ENCODE measurements around the gene FRS2.
"Not testable (repeated sequence)": the region's sequence is repeated elsewhere in the genome, so short reads cannot be mapped to it uniquely, and the experiment has no call there.

Gene FRS2

DNA sequence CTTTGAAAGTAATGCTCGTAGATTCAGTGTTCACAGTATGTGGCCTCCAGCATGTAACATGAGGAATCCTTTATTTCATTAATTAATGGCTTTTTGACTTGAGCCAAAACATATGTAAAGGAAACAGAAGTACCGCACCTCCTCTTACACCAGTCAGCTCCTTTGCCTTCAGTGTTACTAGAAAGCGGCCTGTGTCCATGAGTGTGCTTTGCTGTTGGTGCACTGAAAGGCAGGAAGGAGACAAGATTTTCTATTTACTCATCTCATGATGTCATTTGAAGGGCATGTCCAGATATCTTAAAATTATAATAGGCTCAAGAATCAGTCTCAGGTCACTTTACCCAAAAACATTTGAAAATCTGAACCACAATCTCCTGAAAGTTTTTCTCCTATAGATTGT, 105.2 kb downstream of the FRS2 start:
- no peak for DNase-seq (ENCODE audit: extremely low read depth in 1 of 2, low read depth in 1 of 2)

DNA sequence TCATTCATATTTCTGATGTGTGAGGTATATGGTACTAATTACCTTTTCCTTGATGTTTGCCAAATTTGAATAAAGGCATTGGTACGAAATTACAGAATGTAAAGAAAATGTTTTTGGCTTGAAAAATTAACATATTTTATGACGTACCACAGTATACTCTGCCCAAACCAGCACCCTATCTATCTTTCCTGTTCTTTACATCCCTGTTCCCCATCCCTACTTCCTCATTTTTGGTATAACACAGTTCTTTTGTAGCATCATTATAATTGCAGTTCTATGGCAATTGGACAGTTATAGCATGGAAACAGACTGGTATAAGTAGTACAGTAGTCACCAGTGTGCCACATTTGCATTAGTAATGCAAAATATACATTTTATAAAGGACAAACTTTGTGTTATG, 108.1 kb downstream of the FRS2 start:
- DNase-seq (ENCODE audit: extremely low read depth in 1 of 2, low read depth in 1 of 2) = no peak

DNA sequence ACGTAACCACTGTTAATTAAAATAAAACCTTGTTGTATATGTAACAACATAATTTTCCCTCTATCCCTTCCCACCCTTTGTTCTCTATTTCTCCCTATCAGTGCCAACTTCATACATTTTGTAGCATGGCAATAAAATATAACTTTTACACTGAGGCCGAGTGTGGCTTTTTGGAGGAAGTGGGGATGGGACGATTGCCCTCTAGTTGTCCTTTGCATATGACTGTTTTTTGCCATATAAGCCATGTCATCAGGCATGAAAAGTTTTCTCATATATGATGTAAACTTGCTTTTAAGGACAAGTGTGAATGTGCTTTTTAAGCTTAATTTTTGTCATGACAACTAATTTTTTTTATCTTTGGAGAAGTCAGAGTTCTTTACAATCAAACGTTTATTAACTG, 108.8 kb downstream of the FRS2 start:
- DNase-seq (ENCODE audit: extremely low read depth in 1 of 2, low read depth in 1 of 2) = no peak

DNA sequence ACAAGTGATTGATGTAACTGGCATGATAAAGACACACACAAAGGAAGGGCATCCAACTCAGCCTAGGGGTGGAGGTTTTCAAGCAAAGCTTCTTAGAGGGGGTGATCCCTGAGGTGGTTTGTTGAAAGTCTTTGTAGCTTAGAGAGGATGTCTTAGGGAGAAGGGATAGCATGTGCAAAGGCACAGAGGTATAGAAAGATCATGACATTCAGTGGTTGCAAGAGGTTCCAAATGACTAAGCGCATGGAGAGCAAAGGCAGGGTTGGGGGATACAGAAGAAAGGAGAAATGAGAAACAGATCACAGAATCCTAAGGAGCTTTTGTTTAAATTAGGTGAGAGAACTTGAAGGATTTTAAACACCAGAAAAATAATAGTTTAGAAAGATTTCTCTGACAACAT, 109.9 kb downstream of the FRS2 start:
- no peak for DNase-seq (ENCODE audit: extremely low read depth in 1 of 2, low read depth in 1 of 2)

DNA sequence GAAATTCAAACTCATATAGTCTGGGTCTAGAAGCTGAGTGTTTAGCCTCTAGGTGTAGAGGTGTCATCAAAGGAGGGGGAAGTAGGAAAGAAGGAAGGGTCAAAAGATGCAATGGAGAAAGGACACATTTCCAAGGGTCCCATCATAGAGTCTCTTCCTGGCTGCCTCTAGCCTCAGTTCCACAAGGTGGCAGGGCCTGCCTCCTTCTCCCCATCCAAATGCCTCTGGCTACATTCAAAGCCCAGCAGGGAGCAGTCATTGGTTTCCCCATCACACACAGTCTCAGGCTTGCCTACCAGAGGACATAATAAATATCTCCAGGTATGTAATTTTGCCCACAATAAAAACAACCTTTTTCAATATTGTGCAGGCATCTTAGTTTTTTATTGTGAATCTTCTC, 113.0 kb downstream of the FRS2 start:
- DNase-seq (ENCODE audit: extremely low read depth in 1 of 2, low read depth in 1 of 2) = no peak

DNA sequence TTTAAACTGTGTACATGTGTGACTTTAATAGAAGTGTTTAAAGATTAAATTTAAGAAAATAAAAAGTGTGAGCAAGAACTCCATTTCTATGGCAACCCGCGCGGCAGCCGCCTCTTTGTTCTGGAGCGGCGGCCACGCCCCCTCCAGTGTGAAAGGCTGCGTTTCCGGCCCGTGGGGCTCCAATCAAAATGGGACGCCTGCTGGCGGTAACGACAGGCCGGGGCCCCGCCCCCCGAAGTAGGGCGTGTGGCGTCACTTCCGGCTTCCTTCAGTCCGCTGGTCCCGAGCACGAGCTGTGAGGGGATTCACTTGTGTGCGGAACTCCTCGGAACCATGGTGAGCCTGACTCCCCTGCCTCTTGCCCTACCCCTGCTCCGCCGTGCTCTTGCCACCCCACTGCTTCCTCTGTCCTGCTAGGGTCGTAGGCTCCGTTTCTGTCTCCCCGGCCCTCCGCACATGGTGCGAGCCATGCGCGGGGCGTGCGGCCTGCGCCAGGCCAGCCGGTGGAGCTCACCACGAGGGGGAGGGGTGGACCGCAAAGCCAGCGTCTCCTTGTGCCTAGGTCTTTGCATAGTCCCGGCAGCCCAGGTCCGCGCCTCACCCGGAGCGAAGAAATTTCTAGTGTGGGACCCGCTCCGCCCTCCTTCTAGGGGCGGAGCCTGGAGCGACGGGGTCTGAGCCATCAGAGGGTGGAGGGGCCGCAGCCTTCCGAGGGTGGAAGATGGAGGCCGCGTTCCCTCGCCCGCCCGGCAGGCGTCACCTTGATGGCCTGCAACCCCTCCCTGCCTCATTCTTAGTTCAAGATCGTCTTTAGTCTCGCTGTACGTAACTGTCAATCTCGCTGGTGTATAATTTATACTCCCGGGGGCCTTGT, 115.2 kb downstream of the FRS2 start, which contains the start of gene CCT2:
Gene CCT2, plus strand, starts transcription at position 271 of the 874 bp plus-strand sequence. Its CDS starts 63 bp downstream, at position 334.
- peak; percentile 90 to 96 for DNase-seq (ENCODE audit: extremely low read depth in 1 of 2, low read depth in 1 of 2)

DNA sequence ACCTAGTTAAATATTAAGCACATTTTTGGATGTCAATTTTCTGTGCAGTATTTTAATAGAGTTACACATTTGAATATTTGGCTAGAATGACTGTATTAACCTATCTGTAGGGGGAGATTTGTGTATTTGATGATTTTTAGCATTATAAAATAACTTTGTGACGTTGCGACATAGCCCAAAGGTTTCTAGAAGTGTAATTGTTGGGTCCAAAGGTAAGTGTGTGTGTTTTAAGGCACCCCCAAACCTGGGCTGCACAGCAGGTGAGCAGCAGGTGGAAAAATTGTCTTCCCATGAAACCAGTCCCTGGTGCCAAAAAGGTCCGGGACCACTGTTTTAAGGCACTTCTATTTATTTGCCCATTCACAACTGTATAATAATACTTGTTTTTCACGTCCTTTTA, 118.3 kb downstream of the FRS2 start:
- DNase-seq (ENCODE audit: extremely low read depth in 1 of 2, low read depth in 1 of 2) = no peak

DNA sequence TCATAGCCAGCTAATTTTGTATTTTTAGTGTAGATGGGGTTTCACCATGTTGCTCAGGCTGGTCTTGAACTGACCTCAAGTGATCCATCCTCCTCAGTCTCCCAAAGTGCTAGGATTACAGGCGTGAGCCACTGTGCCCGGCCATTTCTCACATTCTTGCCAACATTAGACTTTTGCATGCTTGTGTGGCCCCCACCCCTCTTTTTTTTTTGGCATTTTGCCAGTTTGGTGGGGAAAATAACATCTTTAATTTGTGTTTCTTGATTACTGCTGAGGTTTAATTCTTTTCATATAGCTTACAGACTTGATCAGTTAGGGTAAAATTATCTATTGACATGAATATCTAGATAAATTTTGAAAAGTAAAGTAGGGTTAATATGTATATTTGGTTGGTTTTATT, 118.9 kb downstream of the FRS2 start:
- DNase-seq (ENCODE audit: extremely low read depth in 1 of 2, low read depth in 1 of 2) = no peak

DNA sequence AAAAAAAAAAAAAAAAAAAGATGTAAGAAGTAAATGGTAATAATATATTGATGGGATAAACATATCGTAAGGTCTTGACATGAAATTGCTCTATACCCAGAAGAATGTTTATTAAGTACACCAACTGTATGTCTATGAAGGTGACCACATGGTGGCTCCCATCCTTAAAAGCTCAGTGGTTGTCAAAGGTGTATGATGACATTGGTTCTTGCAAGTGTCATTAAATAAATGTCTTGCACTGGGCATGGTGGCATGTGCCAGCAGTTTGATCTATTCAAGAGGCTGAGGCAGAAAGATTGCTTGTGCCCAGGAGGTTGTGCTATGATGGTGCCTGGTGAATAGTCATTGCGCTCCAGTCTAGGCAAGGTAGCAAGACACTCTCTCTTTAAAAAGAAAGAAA, 125.5 kb downstream of the FRS2 start:
- DNase-seq (ENCODE audit: extremely low read depth in 1 of 2, low read depth in 1 of 2) = no peak

DNA sequence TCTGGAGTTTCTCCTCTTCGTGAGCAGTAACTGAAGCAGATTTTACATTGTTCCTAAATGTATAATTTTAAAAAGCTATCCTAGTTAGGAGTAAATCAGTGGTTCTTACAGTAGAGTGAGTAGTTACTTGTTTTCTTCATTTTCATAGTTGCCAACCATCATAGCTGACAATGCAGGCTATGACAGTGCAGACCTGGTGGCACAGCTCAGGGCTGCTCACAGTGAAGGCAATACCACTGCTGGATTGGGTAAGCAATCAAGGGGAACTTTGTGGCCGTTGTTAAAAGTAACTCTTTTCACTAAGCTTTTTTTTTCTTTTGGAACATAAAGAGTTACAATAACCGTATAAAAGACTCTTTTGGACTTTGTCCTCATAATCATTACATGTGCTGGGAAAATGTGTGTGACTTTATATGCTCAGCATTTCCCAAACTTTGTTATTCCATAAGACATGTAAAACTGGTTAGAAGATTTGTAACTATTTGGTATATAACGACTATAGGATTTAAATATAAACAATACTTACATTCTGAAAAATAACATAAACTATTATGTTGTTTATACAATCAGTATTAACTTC, 128.1 kb downstream of the FRS2 start:
- DNase-seq (ENCODE audit: extremely low read depth in 1 of 2, low read depth in 1 of 2) = no peak

DNA sequence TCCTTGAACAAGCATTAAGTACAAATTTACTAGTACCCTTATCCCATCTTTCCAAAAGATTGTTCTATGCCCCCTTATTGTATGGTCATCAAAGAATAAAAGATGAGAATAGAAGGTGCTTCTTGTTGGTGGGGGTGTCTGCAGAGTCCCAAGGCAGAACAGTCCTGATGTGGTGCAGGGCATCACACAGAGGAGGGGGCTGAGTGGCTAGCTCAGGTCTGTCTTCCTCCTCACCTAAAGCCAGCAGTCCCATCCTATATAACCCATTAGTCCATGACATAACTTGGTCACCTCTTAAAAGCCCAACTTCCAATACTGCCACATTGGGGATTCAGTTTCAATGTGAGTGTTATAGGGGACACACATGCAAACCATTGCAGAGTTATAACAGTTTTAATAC, 130.6 kb downstream of the FRS2 start:
- DNase-seq (ENCODE audit: extremely low read depth in 1 of 2, low read depth in 1 of 2) = no peak

DNA sequence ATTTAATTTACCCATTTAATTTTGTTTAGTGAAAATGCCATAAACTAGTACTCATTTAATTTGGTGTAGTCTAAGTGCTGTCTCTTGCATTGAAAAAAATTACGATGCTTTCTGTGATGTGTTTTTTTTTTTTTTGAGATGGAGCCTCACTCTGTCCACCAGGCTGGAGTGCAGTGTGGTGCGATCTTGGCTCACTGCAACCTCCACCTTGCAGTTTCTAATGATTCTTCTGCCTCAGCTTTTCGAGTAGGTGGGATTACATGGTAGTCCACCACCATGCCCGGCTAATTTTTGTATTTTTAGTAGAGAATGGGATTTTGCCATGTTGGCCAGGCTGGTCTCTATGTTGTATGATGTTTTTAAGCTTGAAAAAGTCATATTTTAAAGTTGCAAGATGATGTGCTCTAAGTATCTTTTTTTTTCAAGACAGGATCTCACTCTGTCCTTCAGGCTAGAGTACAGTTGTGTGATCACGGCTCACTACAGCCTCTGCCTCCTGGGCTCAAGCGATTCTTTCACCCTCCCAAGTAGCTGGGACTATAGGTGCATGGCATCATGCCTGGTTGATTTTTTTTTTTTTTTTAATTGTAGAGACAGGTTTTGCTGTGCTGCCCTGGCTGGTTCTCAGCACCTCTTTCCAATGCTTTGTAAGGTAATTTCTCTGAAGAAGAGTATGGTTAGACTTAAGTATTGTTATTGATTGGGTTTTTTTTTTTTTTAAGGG, 131.9 kb downstream of the FRS2 start:
- no peak for DNase-seq (ENCODE audit: extremely low read depth in 1 of 2, low read depth in 1 of 2)

DNA sequence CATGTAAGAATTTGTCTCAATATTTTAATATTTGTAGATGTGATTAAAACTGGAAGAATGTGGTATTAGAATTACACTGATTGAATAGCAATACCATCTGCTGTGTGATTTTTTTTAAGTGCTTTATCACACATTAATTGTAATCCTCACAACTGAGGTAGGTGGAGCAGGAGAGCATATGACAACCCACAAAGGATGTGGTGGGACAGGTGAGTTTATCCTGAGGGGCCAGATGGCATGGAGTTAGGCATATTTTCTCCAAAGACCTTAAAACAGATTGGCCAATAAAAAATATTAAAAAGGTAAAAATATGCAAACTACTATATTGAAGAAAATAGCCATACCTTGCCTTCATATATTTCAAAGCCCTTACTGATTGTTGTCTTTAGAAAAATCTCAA, 132.8 kb downstream of the FRS2 start:
- no peak for DNase-seq (ENCODE audit: extremely low read depth in 1 of 2, low read depth in 1 of 2)

DNA sequence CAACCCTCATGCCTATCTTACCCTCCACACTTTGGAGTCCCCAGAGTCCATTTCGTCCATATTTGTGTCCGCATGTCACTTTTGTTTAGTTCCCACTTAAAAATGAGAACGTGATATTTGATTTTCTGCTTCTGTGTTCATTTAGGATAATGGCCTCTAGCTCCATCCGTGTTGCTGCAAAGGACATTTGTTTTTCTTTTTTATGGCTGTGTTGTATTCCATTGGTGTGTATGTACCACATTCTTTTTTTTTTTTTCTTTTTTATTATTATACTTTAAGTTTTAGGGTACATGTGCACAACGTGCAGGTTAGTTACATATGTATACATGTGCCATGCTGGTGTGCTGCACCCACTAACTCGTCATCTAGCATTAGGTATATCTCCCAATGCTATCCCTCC, 133.4 kb downstream of the FRS2 start:
- DNase-seq (ENCODE audit: extremely low read depth in 1 of 2, low read depth in 1 of 2) = not testable (repeated sequence)

DNA sequence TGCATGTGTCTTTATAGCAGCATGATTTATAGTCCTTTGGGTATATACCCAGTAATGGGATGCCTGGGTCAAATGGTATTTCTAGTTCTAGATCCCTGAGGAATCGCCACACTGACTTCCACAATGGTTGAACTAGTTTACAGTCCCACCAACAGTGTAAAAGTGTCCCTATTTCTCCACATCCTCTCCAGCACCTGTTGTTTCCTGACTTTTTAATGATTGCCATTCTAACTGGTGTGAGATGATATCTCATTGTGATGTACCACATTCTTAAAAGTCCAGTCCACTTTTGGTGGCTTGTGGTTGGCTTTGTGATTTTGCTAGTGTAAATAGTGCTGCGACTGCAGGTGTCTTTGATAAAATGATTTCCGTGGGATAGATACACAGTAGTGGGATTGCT, 134.1 kb downstream of the FRS2 start:
- not testable (repeated sequence) for DNase-seq (ENCODE audit: extremely low read depth in 1 of 2, low read depth in 1 of 2)

DNA sequence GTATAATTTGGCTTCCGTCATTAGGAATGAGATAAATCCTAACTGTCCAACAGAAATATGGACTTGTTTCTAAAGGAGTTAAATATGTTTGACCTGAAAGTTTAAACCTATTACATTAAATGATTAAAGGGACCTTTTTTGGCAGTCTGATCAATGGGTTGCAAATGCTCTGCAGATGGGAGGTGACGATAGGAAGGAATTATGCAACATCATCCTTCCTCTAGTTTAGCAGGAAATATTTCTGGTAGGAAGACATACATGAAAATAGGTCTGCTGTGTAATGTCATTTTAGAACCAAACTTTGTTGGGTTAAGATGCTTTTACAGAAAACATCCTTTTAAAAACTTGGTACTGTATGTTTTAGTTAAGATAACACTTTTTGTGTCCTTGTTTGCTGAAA, 137.9 kb downstream of the FRS2 start:
- DNase-seq (ENCODE audit: extremely low read depth in 1 of 2, low read depth in 1 of 2) = no peak

DNA sequence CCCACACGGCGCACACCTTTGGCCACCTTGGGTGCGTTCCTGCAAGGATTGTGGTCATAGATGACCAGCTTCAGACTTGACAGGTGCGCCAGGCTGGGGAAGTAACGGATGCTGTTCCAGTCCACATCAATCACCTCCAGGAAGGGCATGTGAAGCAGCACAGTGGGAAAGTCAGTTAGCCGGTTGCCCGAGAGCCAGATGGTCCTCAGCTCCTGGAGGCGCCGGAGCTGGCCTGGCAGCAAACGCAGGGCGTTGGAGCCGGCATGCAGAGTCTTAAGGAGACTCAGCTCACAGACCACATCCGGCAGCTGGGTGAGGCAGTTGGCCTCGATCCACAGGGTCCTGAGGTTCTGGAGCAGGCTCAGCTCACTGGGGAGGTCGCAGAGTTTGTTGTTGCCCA, 139.9 kb downstream of the FRS2 start:
- DNase-seq (ENCODE audit: extremely low read depth in 1 of 2, low read depth in 1 of 2) = no peak

DNA sequence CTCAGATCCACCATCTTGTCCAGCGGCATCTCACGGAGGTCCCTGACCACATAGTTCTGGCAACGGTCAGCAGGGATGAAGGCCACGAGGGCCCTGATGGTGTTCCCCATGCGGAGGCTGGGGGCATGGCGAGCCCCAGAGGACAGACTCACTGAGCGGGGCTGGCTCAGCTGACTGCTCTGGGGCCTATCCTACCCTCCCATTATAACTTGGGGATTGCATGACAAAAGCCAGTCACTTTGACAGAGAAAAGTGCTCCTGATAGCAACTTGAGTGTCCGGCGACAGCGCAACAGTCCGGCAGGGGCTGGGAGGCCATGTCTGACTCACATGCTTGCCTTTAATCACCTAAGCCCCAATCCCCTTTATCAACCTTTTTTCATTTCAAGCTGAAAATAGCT, 140.5 kb downstream of the FRS2 start, which contains the start of gene LRRC10:
Gene LRRC10, minus strand, starts transcription at position 179 of the 400 bp plus-strand sequence. Its CDS starts 69 bp downstream, at position 110.
- DNase-seq (ENCODE audit: extremely low read depth in 1 of 2, low read depth in 1 of 2) = no peak

DNA sequence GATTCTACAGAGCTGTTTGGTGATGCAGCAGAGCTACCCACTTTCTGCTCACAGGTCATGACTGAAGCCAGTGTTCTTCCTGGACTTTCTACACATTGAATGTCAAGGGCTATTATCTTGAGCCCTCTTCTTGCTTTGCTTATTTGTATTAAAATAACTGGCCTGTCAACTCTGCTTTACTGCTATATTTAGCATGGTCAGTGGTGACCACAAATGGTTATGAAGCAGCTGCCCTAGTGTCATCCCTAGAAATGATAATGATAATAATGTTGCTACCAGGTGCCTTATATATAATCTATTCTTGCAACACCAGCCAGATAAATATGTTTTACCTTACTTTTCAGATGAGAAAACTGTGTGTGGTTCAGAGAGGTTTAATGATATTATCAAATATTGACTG, 143.2 kb downstream of the FRS2 start:
- DNase-seq (ENCODE audit: extremely low read depth in 1 of 2, low read depth in 1 of 2) = no peak

DNA sequence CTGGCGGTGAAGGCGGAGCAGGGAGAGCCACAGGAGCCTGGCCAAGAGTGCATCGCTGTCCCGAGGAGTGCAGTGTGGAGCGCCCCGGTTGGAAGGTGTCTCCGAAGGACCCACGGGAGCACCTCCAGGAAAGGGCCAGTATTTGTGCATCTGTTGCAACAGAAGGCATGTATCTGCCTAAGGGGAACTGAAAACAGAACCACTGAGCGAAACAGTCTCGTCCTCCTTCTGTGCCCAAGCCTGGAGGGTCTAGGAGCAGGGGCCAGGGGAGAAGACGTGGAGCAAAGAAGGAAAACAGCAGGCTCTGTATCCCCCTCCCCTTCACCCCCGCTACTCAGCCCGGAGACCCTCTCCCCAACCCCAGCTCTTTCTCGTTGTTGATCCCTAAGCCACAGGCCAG, 145.8 kb downstream of the FRS2 start:
- no peak for DNase-seq (ENCODE audit: extremely low read depth in 1 of 2, low read depth in 1 of 2)

DNA sequence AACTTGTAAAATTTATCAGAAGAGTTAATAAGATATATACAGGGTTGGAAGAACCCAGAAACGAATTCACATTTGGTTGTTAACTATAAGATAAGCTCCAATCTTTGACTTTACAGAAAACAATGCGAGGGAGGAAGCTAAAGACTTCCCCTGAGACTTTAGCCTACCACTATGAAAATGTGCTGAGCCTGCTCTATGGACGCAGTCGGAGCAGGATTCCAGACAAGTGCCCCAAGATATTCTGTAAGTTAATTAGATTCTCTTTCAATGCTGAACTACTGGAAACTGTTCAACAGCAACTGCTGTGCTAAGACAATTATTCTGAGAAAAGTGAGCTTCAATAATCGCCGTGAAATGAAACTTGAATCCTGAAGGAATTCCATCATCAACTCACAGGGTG, 148.9 kb downstream of the FRS2 start:
- DNase-seq (ENCODE audit: extremely low read depth in 1 of 2, low read depth in 1 of 2) = no peak

DNA sequence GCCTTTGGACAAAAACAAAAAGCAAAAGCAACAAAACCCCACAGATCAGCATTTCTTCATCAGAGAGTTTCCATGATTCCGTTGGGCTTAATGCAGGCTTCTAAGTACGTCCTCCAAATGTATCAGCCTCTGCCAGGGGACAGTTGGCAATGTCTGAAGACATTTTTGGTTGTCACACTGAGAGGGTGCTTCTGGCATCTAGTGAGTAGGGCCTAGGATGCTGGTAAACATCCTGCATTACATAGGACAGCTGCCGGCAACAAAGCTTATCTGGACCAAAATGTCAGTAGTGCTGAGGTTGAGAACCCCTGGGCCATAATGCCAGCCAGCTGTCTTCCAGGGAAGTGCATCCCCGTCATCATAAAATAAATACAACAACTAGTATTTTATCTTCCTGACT, 149.9 kb downstream of the FRS2 start:
- DNase-seq (ENCODE audit: extremely low read depth in 1 of 2, low read depth in 1 of 2) = no peak

Measured in activated CD8-positive, alpha-beta memory T cell treated with anti-CD3 and anti-CD28 coated beads for 1 hour (primary cell).